Memory B cell (primary cell): ENCODE data around the gene SLC2A13.
A peak's percentile ranks its signal among the peaks of the same experiment; 100 is the strongest.
"Not testable (repeated sequence)": the region's sequence is repeated elsewhere in the genome, so short reads cannot be mapped to it uniquely, and the experiment has no call there.

Source experiments
- ATAC-seq: fragments of 150-1000 bp; cut with Tn5 transposase; 2 replicates; pipeline ENCODE4 v1.10.0; 2021; ENCODE audit warnings: low read depth, mild to moderate bottlenecking, moderate library complexity
- DNase-seq, 2 donors: peaks; one replicate each; pipeline ENCODE4 v3.0.0; 2022; ENCODE audit warnings: low spot score in 2 of 2
- H3K27ac Mint-ChIP-seq: one replicate; pipeline ENCODE4 v1.8.0; 2022; ENCODE audit warnings: mild to moderate bottlenecking, moderate library complexity, mixed read lengths
- H3K27me3 Mint-ChIP-seq: one replicate; pipeline ENCODE4 v1.8.0; 2022; ENCODE audit warnings: mixed read lengths
- H3K36me3 Mint-ChIP-seq: one replicate; pipeline ENCODE4 v1.8.0; 2022; ENCODE audit warnings: mild to moderate bottlenecking, mixed read lengths
- H3K4me1 Mint-ChIP-seq: one replicate; pipeline ENCODE4 v1.8.0; 2022; ENCODE audit warnings: mixed read lengths
- H3K4me3 Mint-ChIP-seq: one replicate; pipeline ENCODE4 v1.8.0; 2022; ENCODE audit warnings: mild to moderate bottlenecking, moderate library complexity, mixed read lengths
- H3K9me3 Mint-ChIP-seq: one replicate; pipeline ENCODE4 v1.8.0; 2022; ENCODE audit warnings: mixed read lengths

Gene SLC2A13

DNA sequence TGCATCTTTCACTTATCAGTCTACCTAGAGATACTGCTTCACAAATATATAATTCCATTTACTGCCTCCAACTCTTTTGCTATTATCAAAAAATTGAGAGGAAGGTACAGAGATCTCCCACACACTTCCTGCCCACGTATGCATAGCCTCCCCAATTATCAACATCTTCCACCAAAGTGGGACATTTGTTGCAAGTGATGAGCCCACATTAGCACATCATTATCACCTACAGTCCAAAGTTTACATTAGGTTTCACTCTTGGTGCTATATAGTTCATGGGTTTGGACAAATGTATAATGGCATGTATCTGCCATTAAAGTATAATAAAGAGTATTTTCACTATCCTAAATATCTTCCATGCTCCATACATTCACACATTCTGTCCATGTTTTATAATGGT, 66.3 kb downstream of the SLC2A13 start:
- ATAC-seq (no peak), DNase-seq (no peak)
- no peak overlapping the region for H3K27ac Mint-ChIP-seq
- H3K36me3 Mint-ChIP-seq = peaks cover 5% of the 10 kb centered on the region
- H3K4me1 Mint-ChIP-seq = peaks cover 3% of the 10 kb centered on the region
- H3K9me3 Mint-ChIP-seq = no peaks in the 10 kb centered on the region
- H3K4me3 Mint-ChIP-seq = no peak overlapping the region
- H3K27me3 Mint-ChIP-seq = no peaks in the 10 kb centered on the region

GRCh38 chr12:40038619-40039018, 67.3 kb downstream of the SLC2A13 start:
- Mint-ChIP-seq H3K27me3 (no peaks in the 10 kb centered on the region), H3K9me3 (no peaks in the 10 kb centered on the region), H3K4me3 (no peak overlapping the region), H3K4me1 (peaks cover 3% of the 10 kb centered on the region), H3K36me3 (peaks cover 5% of the 10 kb centered on the region), H3K27ac (no peak overlapping the region)
- DNase-seq (no peak), ATAC-seq (no peak)

DNA sequence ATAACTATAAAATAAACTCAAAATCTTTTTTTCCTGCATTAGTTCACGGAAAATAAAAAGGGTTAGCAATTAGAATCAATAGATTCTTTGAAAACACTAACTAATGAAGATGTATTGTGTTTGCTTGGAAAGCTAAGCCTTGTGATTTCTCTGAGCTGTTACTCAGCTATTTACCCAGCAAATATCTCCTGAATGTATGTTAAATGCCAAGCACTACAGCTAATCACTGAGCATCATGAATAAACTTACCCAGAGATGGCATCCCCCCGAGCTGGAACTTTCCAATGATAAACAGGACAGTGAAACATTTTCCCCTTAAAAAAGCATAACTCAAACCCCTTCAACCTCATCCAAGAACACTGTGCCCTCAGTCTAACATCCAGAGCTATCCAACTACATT, 71.2 kb downstream of the SLC2A13 start:
- Mint-ChIP-seq H3K27me3 (no peaks in the 10 kb centered on the region), H3K4me3 (no peak overlapping the region), H3K27ac (no peak overlapping the region), H3K9me3 (no peaks in the 10 kb centered on the region), H3K4me1 (peaks cover 7% of the 10 kb centered on the region), H3K36me3 (no peaks in the 10 kb centered on the region)
- DNase-seq = no peak
- no peak for ATAC-seq

DNA sequence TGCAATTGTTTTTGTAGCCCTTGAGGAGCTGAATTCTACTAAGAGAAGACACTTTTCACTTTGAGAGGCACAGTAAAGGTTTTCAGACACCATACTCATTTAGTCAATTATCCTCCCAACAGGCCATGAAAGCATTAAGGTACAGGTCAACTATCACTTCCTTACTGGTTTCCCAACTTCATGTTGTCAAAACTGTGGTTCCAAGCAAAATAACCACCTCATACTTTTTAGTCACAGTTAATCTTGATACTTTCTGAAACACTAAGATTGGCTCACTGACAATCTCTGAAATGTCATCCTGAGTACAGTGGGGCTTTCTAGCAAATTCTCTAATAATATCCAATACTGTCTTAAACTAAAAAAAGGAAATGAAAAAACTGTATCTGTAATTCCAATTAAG, 71.7 kb downstream of the SLC2A13 start:
- H3K27ac Mint-ChIP-seq = no peak overlapping the region
- no peak overlapping the region for H3K4me3 Mint-ChIP-seq
- H3K4me1 Mint-ChIP-seq = peaks cover 7% of the 10 kb centered on the region
- ATAC-seq = no peak
- no peaks in the 10 kb centered on the region for H3K9me3 Mint-ChIP-seq
- no peaks in the 10 kb centered on the region for H3K36me3 Mint-ChIP-seq
- DNase-seq = no peak
- no peaks in the 10 kb centered on the region for H3K27me3 Mint-ChIP-seq

GRCh38 chr12:40033242-40033630, 72.6 kb downstream of the SLC2A13 start:
- ATAC-seq = no peak
- no peak for DNase-seq
- Mint-ChIP-seq H3K27ac (no peak overlapping the region), H3K27me3 (no peaks in the 10 kb centered on the region), H3K4me3 (no peak overlapping the region), H3K4me1 (peaks cover 7% of the 10 kb centered on the region), H3K9me3 (no peaks in the 10 kb centered on the region), H3K36me3 (no peaks in the 10 kb centered on the region)

DNA sequence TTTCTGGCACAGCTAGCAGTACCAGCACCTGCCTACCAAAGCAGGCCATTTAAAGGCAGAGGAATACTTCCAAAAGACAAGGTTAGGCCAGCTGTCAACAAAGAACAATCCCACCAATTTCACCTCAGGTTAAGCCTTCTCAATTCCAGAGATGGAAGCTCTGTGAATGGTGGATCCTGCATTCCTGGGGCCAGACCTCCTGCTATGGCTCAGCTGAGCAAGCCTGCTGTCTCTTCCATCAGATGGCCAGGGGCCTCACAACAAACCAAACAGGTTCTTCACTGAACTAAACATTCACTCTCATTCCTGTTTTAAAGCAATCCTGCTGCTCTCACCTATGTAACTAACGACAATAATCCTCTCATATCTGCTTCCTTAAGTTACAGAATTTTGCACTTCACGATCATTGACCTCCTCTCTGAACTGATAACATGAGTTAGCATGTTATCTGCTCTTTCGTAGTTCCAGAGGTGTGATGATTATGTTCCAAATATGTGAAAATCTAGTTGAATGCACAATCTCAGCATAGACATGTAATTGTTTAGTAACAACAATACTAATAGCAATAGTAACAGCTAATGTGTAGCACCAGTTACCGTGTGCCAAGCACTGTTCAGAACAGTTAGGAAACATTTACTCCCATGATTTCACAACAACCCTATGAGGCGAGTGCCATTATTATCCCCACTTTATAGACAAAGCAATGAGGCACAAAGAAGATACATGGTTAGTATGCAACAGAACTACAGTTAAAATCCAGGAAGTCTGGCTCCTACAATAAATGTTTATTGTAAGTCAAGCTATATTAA, 73.2 kb downstream of the SLC2A13 start:
- peaks cover 7% of the 10 kb centered on the region for H3K4me1 Mint-ChIP-seq
- no peaks in the 10 kb centered on the region for H3K9me3 Mint-ChIP-seq
- H3K27ac Mint-ChIP-seq = peak overlapping the region; percentile 20
- ATAC-seq = no peak
- no peak overlapping the region for H3K4me3 Mint-ChIP-seq
- H3K27me3 Mint-ChIP-seq = no peaks in the 10 kb centered on the region
- DNase-seq = no peak
- no peaks in the 10 kb centered on the region for H3K36me3 Mint-ChIP-seq

DNA sequence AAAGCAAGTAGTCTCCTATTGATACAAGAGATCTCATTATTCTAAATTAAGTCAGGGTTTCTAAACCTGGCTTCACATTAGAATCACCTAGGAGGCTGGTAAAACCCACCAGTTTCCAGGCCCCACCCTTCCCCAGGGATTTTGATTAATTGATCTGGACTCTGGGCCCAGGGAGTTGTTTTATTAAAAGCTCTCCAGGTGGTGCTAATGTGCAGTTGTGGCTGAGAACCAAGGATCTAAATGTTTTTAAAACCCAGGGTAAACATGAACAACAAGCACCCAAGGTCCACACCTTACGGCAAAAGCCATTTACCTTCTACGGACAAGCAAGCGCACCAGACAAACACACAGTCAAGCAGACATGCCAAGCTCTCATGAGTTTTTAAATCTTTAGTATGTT, 73.9 kb downstream of the SLC2A13 start:
- peak overlapping the region; percentile 20 for H3K27ac Mint-ChIP-seq

DNA sequence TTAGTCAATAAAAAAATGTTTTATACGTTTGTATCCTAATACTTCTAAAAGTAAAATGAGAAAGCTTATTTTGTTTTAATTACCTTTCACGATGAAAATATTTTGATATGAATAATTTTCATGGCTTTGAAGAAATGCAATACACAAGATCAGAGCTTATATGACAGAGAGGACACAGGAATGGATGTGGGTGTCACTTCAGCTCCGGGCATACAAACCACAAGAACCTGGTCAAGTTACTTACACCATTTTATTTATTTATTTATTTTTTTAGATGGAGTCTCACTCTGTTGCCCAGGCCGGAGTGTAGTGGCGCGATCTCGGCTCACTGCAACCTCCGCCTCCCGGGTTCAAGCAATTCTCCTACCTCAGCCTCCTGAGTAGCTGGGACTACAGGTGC, 74.9 kb downstream of the SLC2A13 start:
- not testable (repeated sequence) for H3K4me1 Mint-ChIP-seq, DNase-seq, ATAC-seq, H3K9me3 Mint-ChIP-seq, H3K36me3 Mint-ChIP-seq, H3K27me3 Mint-ChIP-seq, H3K27ac Mint-ChIP-seq, H3K4me3 Mint-ChIP-seq

More for the DNA sequence above, 73.9 kb downstream of the SLC2A13 start:
- DNase-seq (no peak), ATAC-seq (no peak)
- Mint-ChIP-seq H3K36me3 (no peaks in the 10 kb centered on the region), H3K9me3 (no peaks in the 10 kb centered on the region), H3K4me3 (no peak overlapping the region), H3K4me1 (peaks cover 7% of the 10 kb centered on the region), H3K27me3 (no peaks in the 10 kb centered on the region)

DNA sequence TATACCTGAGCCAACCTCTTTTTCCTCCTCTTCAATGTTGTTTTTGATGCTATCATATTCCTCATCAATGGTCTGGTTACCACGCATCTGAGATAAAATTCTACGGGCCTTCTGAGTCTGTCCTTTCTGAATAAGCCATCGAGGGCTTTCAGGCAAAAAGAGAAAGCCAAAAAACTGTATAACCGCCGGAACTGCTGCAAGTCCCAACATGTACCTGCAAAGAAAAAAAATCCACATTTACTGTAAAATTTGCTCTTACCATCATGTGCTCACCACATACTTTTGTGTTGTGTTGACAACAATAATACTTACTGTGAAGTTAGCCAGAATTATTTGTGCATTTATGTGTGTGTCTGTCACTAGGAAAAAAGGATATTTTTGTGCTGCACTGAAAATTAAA, 77.6 kb downstream of the SLC2A13 start:
- H3K27me3 Mint-ChIP-seq = no peaks in the 10 kb centered on the region
- no peak overlapping the region for H3K4me3 Mint-ChIP-seq
- no peak for ATAC-seq
- no peak overlapping the region for H3K27ac Mint-ChIP-seq
- peaks cover 16% of the 10 kb centered on the region for H3K4me1 Mint-ChIP-seq
- no peaks in the 10 kb centered on the region for H3K9me3 Mint-ChIP-seq
- no peaks in the 10 kb centered on the region for H3K36me3 Mint-ChIP-seq
- DNase-seq = no peak

GRCh38 chr12:40022850-40023249, 83.0 kb downstream of the SLC2A13 start:
- Mint-ChIP-seq H3K36me3 (no peaks in the 10 kb centered on the region), H3K27me3 (no peaks in the 10 kb centered on the region), H3K4me3 (no peak overlapping the region), H3K4me1 (peaks cover 12% of the 10 kb centered on the region), H3K9me3 (no peaks in the 10 kb centered on the region), H3K27ac (no peak overlapping the region)
- DNase-seq (no peak), ATAC-seq (no peak)

DNA sequence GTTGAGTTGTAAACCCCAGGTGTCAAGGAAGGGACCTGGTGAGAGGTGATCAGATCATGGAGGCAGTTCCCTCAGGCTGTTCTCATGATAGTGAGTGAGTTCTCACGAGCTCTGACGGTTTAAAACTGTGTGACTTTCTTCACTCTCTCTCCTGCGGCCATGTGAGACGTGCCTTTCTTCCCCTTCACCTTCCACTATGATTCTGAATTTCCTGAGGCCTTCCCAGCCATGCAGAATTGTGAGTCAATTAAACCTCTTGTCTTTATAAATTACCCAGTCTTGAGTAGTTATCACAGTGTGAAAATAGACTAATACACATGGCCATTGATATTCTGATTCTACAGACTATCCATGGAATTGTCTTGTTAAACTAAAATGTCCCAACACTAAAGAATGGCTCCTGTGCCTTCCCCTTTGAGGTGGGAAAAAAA, 85.6 kb downstream of the SLC2A13 start:
- peaks cover 14% of the 10 kb centered on the region for H3K4me1 Mint-ChIP-seq
- no peaks in the 10 kb centered on the region for H3K27me3 Mint-ChIP-seq
- H3K4me3 Mint-ChIP-seq = no peak overlapping the region
- H3K9me3 Mint-ChIP-seq = no peaks in the 10 kb centered on the region
- H3K27ac Mint-ChIP-seq = no peak overlapping the region
- H3K36me3 Mint-ChIP-seq = no peaks in the 10 kb centered on the region
- ATAC-seq (no peak), DNase-seq (no peak)

DNA sequence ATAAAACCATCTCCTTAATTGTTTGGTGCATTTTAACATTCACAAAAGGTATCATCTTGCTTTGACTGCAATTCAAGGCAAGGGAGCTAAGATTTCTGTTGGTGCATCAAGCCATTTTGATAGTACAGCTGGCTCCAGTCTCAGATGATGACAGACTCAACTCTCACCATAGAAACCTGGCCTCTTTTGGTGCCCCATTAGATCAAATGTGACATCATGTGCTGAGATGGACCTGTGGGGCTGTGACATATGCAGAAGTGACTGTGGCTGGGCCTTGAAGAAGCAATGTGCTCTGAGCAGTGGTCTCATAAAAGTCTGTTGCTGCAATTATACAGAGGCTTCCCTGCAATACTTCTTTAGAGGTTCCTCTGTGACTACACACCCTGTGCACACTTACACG, 88.4 kb downstream of the SLC2A13 start:
- Mint-ChIP-seq H3K9me3 (no peaks in the 10 kb centered on the region), H3K4me3 (no peak overlapping the region), H3K27me3 (no peaks in the 10 kb centered on the region), H3K4me1 (peaks cover 2% of the 10 kb centered on the region), H3K27ac (peak overlapping the region; percentile 3), H3K36me3 (no peaks in the 10 kb centered on the region)
- ATAC-seq = no peak
- no peak for DNase-seq

GRCh38 chr12:40016980-40017379, 88.9 kb downstream of the SLC2A13 start:
- peaks cover 5% of the 10 kb centered on the region for H3K4me1 Mint-ChIP-seq
- ATAC-seq (no peak), DNase-seq (no peak)
- no peaks in the 10 kb centered on the region for H3K9me3 Mint-ChIP-seq
- H3K27ac Mint-ChIP-seq = peak overlapping the region; percentile 3
- no peaks in the 10 kb centered on the region for H3K27me3 Mint-ChIP-seq
- no peaks in the 10 kb centered on the region for H3K36me3 Mint-ChIP-seq
- H3K4me3 Mint-ChIP-seq = no peak overlapping the region

- Mint-ChIP-seq H3K36me3 (no peaks in the 10 kb centered on the region), H3K27ac (no peak overlapping the region), H3K27me3 (no peaks in the 10 kb centered on the region), H3K9me3 (no peaks in the 10 kb centered on the region), H3K4me3 (no peak overlapping the region), H3K4me1 (peaks cover 10% of the 10 kb centered on the region)
- no peak for DNase-seq
- ATAC-seq = no peak
Measured at GRCh38 chr12:40015881-40016280, 90.0 kb downstream of the SLC2A13 start.

- Mint-ChIP-seq H3K27me3 (no peaks in the 10 kb centered on the region), H3K4me1 (peaks cover 10% of the 10 kb centered on the region), H3K27ac (no peak overlapping the region), H3K9me3 (no peaks in the 10 kb centered on the region), H3K36me3 (no peaks in the 10 kb centered on the region), H3K4me3 (no peak overlapping the region)
- ATAC-seq (no peak), DNase-seq (no peak)
Measured at GRCh38 chr12:40015345-40015744, 90.5 kb downstream of the SLC2A13 start.
